HL-60 (cell line): ENCODE measurements around the gene GRK5.

Source experiments
- DNase-seq, 2 experiments: peaks; one replicate each; pipeline ENCODE4 v3.0.0-alpha.2; 2010 to 2020; ENCODE audit warnings: low read depth in 1 of 2, low spot score in 1 of 2
- H3K27ac ChIP-seq: fragments of 250-450 bp; sonication (Bioruptor Pico); replicated peaks from 2 replicates; pipeline ENCODE4 v1.5.1; 2020; ENCODE audit warnings: mild to moderate bottlenecking, moderate library complexity
- H3K27me3 ChIP-seq: fragments of 250-450 bp; sonication (Bioruptor Pico); 2 replicates; pipeline ENCODE4 v1.5.1; 2021; ENCODE audit warnings: mild to moderate bottlenecking, moderate library complexity; ENCODE audit not compliant: insufficient read depth, poor library complexity, severe bottlenecking
- H3K4me3 ChIP-seq: replicated peaks from 2 replicates; pipeline ENCODE4 v1.5.1; 2011; ENCODE audit warnings: mild to moderate bottlenecking, control low read depth, low read length; ENCODE audit not compliant: insufficient read depth
- CTCF ChIP-seq: IDR thresholded peaks from one replicate; pipeline ENCODE4 v1.5.1; 2011; ENCODE audit warnings: low read length, control low read depth, inconsistent platforms; ENCODE audit not compliant: insufficient read depth
- GABPA ChIP-seq: IDR thresholded peaks from 2 replicates; pipeline ENCODE4 v1.6.1; 2012; ENCODE audit warnings: low read depth
- POLR2AphosphoS5 ChIP-seq: IDR thresholded peaks from 2 replicates; pipeline ENCODE4 v1.6.1; 2012; ENCODE audit warnings: low read depth
- REST ChIP-seq: IDR thresholded peaks from 2 replicates; pipeline ENCODE4 v1.6.1; 2012; ENCODE audit warnings: low read depth; ENCODE audit not compliant: insufficient replicate concordance
- SPI1 ChIP-seq: IDR thresholded peaks from 2 replicates; pipeline ENCODE4 v1.6.1; 2012; ENCODE audit warnings: low read depth, mild to moderate bottlenecking, borderline replicate concordance

The GRK5 gene

GRCh38 chr10:119203006-119203405 is 4.4 kb upstream of the GRK5 start:
- no peak overlapping the region for H3K27ac ChIP-seq
- DNase-seq = no peak
- TF ChIP-seq CTCF = no peak
- no peak for TF ChIP-seq GABPA
- no peak for TF ChIP-seq SPI1
- TF ChIP-seq POLR2AphosphoS5 = no peak
- TF ChIP-seq REST = no peak
- no peak overlapping the region for H3K4me3 ChIP-seq
- H3K27me3 ChIP-seq = peaks cover under 1% of the 10 kb centered on the region

- peak overlapping the region; percentile 69 for H3K27ac ChIP-seq
- H3K27me3 ChIP-seq = peaks cover 12% of the 10 kb centered on the region
- DNase-seq = peak in 1 of 2 experiments; percentile 69
- TF ChIP-seq POLR2AphosphoS5 (no peak), REST (no peak), GABPA (peak; percentile 68), CTCF (no peak)
- H3K4me3 ChIP-seq = peak overlapping the region; percentile 57
Measured at GRCh38 chr10:119205894-119206602, 1.3 kb upstream of the GRK5 start.

- peak in 1 of 2 experiments; percentile 52 for DNase-seq
Measured at GRCh38 chr10:119206603-119207365, 587 bp upstream of the GRK5 start.

More at GRCh38 chr10:119206603-119207365, 587 bp upstream of the GRK5 start:
- H3K4me3 ChIP-seq = peak overlapping the region; percentile 57
- TF ChIP-seq POLR2AphosphoS5 (no peak), CTCF (peak; percentile 29)
- peaks cover 12% of the 10 kb centered on the region for H3K27me3 ChIP-seq
- peak overlapping the region; percentile 69 for H3K27ac ChIP-seq
